A549 (cell line): Measurements from ENCODE around the gene HRK. TPM values are rescaled to one million over a fixed set of nuclear protein-coding genes. Genes with fewer than 3 reads are reported as not detected.

Source experiments
- ATAC-seq, 2 experiments: fragments of 200-7000 bp in 1 of 2; fragments of >200 bp in 1 of 2; cut with Nextera tagmentation in 1 of 2; cut with Tn5 transposase in 1 of 2; 3 replicates each; pipeline versions ENCODE4 v1.8.0 to v1.9.1; 2018 to 2020; ENCODE audit warnings: mild to moderate bottlenecking in 1 of 2, moderate library complexity in 1 of 2
- CTCF ChIA-PET: fragments of 300-600 bp; sonication (Branson Sonifier 250); formaldehyde crosslinking; extraction: SDS; loops from one replicate; lab custom pipeline; 2021; ENCODE audit warnings: antibody characterized with exemption, inconsistent platforms; lab: Yijun Ruan, JAX
- POLR2A ChIA-PET: fragments of 350-600 bp; formaldehyde crosslinking; extraction: SDS; loops from one replicate; lab custom pipeline; 2021; ENCODE audit warnings: antibody characterized with exemption, inconsistent platforms; lab: Yijun Ruan, JAX
- DNase-seq, 2 experiments: peaks; one replicate each; pipeline versions ENCODE4 v3.0.0 to v3.0.0-alpha.2; 2011 to 2016; ENCODE audit warnings: low read depth in 1 of 2, low spot score in 1 of 2
- FAIRE-seq: peaks from 2 replicates; lab custom pipeline; 2011; peaks lifted over from hg19 to GRCh38; lab: Jason Lieb, UNC
- H3K27ac ChIP-seq, 2 experiments: fragments of >200 bp; sonication (Bioruptor Twin); formaldehyde crosslinking; 3 replicates each; pipeline ENCODE4 v1.5.1; 2016 to 2017
- H3K4me1 ChIP-seq: fragments of >200 bp; sonication (Bioruptor Twin); formaldehyde crosslinking; 3 replicates; pipeline ENCODE4 v1.6.1; 2016
- H3K4me2 ChIP-seq: fragments of >200 bp; sonication (Bioruptor Twin); formaldehyde crosslinking; 3 replicates; pipeline ENCODE4 v1.6.1; 2016
- H3K4me3 ChIP-seq: fragments of >200 bp; sonication (Bioruptor Twin); formaldehyde crosslinking; 3 replicates; pipeline ENCODE4 v1.5.1; 2016
- H3K9me3 ChIP-seq: fragments of >200 bp; sonication (Bioruptor Twin); formaldehyde crosslinking; 3 replicates; pipeline ENCODE4 v1.6.1; 2016
- CBX8 ChIP-seq: fragments of 200-600 bp; sonication (generic); IDR thresholded peaks from 2 replicates; pipeline ENCODE4 v1.6.1; 2016
- CHD2 ChIP-seq: fragments of 150-350 bp; IDR thresholded peaks from 2 replicates; pipeline ENCODE4 v1.6.1; 2014; ENCODE audit warnings: low read length; ENCODE audit not compliant: partially characterized antibody
- E2F6 ChIP-seq: IDR thresholded peaks from 2 replicates; pipeline ENCODE4 v1.6.1; 2012; ENCODE audit warnings: low read depth, borderline replicate concordance
- ESRRA ChIP-seq: fragments of 150-350 bp; IDR thresholded peaks from 2 replicates; pipeline ENCODE4 v1.6.1; 2014; ENCODE audit warnings: mild to moderate bottlenecking, low read length, borderline replicate concordance
- FOSB ChIP-seq: fragments of 250-450 bp; sonication (Bioruptor Pico); IDR thresholded peaks from 2 replicates; pipeline ENCODE4 v1.5.0; 2020; ENCODE audit warnings: mild to moderate bottlenecking, moderate library complexity
- FOSL2 ChIP-seq, 2 experiments: fragments of 450-650 bp in 1 of 2; fragments of >200 bp in 1 of 2; sonication (Bioruptor Twin) in 1 of 2; formaldehyde crosslinking; IDR thresholded peaks; 2 replicates each; pipeline versions ENCODE4 v1.5.0 to v1.6.1; 2016 to 2020; ENCODE audit warnings: mild to moderate bottlenecking in 1 of 2, moderate library complexity in 1 of 2
- GATA3 ChIP-seq: IDR thresholded peaks from 2 replicates; pipeline ENCODE4 v1.6.1; 2012; ENCODE audit warnings: borderline replicate concordance
- HMGXB4 ChIP-seq: fragments of 250-450 bp; sonication (Bioruptor Pico); IDR thresholded peaks from 2 replicates; pipeline ENCODE4 v1.5.0; 2021; ENCODE audit warnings: mild to moderate bottlenecking, moderate library complexity, borderline replicate concordance
- HOXB13 ChIP-seq: fragments of 250-450 bp; sonication (Bioruptor Pico); IDR thresholded peaks from 2 replicates; pipeline ENCODE4 v1.5.0; 2020; ENCODE audit warnings: low read depth, mild to moderate bottlenecking, moderate library complexity
- HOXB5 ChIP-seq: fragments of 250-450 bp; sonication (Bioruptor Pico); IDR thresholded peaks from 2 replicates; pipeline ENCODE4 v1.5.0; 2020; ENCODE audit warnings: mild to moderate bottlenecking, moderate library complexity
- JUNB ChIP-seq: fragments of >200 bp; sonication (Bioruptor Twin); formaldehyde crosslinking; IDR thresholded peaks from 2 replicates; pipeline ENCODE4 v1.6.1; 2016
- KDM1A ChIP-seq: fragments of 200-600 bp; sonication (generic); IDR thresholded peaks from 2 replicates; pipeline ENCODE4 v1.6.1; 2016; ENCODE audit warnings: low read depth, mild to moderate bottlenecking
- POLR2AphosphoS2 ChIP-seq: conservative IDR thresholded peaks from 2 replicates; pipeline ENCODE4 v1.6.1; 2012; ENCODE audit warnings: low read length, improper control_type of control experiment, inconsistent platforms
- RARB ChIP-seq: fragments of 250-450 bp; sonication (Bioruptor Pico); IDR thresholded peaks from 2 replicates; pipeline ENCODE4 v1.8.0; 2021; ENCODE audit warnings: mild to moderate bottlenecking, moderate library complexity
- RCOR1 ChIP-seq: fragments of 150-350 bp; IDR thresholded peaks from 2 replicates; pipeline ENCODE4 v1.6.1; 2014; ENCODE audit warnings: antibody characterized with exemption, low read length, low read depth
- RFX5 ChIP-seq: fragments of 450-650 bp; IDR thresholded peaks from 2 replicates; pipeline ENCODE4 v1.7.1; 2014; ENCODE audit warnings: antibody characterized with exemption, mild to moderate bottlenecking, moderate library complexity
- RNF2 ChIP-seq: fragments of 200-600 bp; sonication (generic); IDR thresholded peaks from 2 replicates; pipeline ENCODE4 v1.6.1; 2016; ENCODE audit warnings: low read depth, mild to moderate bottlenecking, antibody characterized with exemption, moderate library complexity, borderline replicate concordance
- SMC3 ChIP-seq: fragments of >200 bp; sonication (Bioruptor Twin); formaldehyde crosslinking; IDR thresholded peaks from 3 replicates; pipeline ENCODE4 v1.6.1; 2018; ENCODE audit warnings: inconsistent platforms
- SREBF2 ChIP-seq: fragments of 450-650 bp; IDR thresholded peaks from 2 replicates; pipeline ENCODE4 v1.6.1; 2014; ENCODE audit warnings: mild to moderate bottlenecking, moderate library complexity
- TP53 ChIP-seq: fragments of 250-450 bp; sonication (Bioruptor Pico); IDR thresholded peaks from 2 replicates; pipeline ENCODE4 v1.5.0; 2021; ENCODE audit warnings: mild to moderate bottlenecking, moderate library complexity
- ZC3H11A ChIP-seq: fragments of 450-650 bp; IDR thresholded peaks from 2 replicates; pipeline ENCODE4 v1.6.1; 2014; ENCODE audit warnings: antibody characterized with exemption, mild to moderate bottlenecking
- polyA plus RNA-seq, 4 experiments: library from polyadenylated mRNA; depleted of rRNA in 3 of 4; stranded (reverse); fragments of >200 nt; fragmentation: RNase III in 1 of 4; extraction: RNeasy Plus Mini Kit Qiagen cat#74134 plus additional on column Dnase treatment in 1 of 4; gene quantifications; 2 replicates in 3 of 4; 3 replicates in 1 of 4; pipeline ENCODE4 v1.2.3, GENCODE V29; 2011 to 2017
- TF ChIP-seq, protein P1 (sequence below): fragments of >200 bp; sonication (Bioruptor Twin); formaldehyde crosslinking; IDR thresholded peaks from 3 replicates; pipeline ENCODE4 v1.5.1; 2016
- TF ChIP-seq, protein P2 (sequence below): fragments of 150-350 bp; IDR thresholded peaks from 2 replicates; pipeline ENCODE4 v1.6.1; 2014; ENCODE audit warnings: low read depth, mild to moderate bottlenecking, low read length
- TF ChIP-seq, protein P3 (sequence below): IDR thresholded peaks from 2 replicates; pipeline ENCODE4 v1.6.1; 2012

Gene HRK
- polyA plus RNA-seq, 2 of the 4 experiments (the other 2 are of a cell fraction): 0.13 to 0.34 TPM

DNA sequence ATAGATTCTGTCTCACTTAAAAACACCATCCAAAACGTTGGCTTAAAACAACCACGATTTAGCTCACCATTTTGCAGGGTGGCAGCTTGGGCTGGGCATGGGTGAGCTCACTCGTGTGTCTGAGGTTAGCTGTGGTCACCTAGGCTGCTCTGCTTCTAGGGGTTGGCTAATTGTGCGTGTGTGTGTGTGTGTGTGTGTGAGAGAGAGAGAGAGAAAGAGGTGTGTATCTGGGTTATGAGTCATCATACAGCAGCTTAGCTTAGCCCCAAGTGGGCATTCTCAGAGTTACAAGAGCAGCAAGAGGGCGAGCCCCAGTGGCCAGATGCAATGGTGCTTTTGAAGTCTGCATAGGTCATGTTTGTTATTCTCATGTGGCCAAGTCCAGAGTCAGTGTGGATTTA lies 35.5 kb upstream of the HRK start (continued):
- TF ChIP-seq HMGXB4 (CRISPR knock-in tag) (no peak), TP53 (CRISPR knock-in tag) (no peak), POLR2AphosphoS2 (no peak), SREBF2 (no peak), FOSB (CRISPR knock-in tag) (no peak), HOXB5 (no peak), ZC3H11A (no peak), CBX8 (no peak), RCOR1 (no peak), CHD2 (no peak), E2F6 (no peak), RARB (CRISPR knock-in tag) (no peak), JUNB (0 out of 2 replicates have a peak, but pooled peaks have one; percentile 34), KDM1A (no peak), GATA3 (0 out of 2 replicates have a peak, but pooled peaks have one; percentile 24), SMC3 (peak; percentile 25; the same call in 1 of the 3 replicates), HOXB13 (CRISPR knock-in tag) (no peak), RNF2 (no peak), ESRRA (no peak)
- TF ChIP-seq, protein P1, sequence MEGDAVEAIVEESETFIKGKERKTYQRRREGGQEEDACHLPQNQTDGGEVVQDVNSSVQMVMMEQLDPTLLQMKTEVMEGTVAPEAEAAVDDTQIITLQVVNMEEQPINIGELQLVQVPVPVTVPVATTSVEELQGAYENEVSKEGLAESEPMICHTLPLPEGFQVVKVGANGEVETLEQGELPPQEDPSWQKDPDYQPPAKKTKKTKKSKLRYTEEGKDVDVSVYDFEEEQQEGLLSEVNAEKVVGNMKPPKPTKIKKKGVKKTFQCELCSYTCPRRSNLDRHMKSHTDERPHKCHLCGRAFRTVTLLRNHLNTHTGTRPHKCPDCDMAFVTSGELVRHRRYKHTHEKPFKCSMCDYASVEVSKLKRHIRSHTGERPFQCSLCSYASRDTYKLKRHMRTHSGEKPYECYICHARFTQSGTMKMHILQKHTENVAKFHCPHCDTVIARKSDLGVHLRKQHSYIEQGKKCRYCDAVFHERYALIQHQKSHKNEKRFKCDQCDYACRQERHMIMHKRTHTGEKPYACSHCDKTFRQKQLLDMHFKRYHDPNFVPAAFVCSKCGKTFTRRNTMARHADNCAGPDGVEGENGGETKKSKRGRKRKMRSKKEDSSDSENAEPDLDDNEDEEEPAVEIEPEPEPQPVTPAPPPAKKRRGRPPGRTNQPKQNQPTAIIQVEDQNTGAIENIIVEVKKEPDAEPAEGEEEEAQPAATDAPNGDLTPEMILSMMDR: peak; percentile 38; the same call in 2 of the 3 replicates
- TF ChIP-seq, protein P2, sequence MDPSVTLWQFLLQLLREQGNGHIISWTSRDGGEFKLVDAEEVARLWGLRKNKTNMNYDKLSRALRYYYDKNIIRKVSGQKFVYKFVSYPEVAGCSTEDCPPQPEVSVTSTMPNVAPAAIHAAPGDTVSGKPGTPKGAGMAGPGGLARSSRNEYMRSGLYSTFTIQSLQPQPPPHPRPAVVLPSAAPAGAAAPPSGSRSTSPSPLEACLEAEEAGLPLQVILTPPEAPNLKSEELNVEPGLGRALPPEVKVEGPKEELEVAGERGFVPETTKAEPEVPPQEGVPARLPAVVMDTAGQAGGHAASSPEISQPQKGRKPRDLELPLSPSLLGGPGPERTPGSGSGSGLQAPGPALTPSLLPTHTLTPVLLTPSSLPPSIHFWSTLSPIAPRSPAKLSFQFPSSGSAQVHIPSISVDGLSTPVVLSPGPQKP: no peak
- TF ChIP-seq, protein P3, sequence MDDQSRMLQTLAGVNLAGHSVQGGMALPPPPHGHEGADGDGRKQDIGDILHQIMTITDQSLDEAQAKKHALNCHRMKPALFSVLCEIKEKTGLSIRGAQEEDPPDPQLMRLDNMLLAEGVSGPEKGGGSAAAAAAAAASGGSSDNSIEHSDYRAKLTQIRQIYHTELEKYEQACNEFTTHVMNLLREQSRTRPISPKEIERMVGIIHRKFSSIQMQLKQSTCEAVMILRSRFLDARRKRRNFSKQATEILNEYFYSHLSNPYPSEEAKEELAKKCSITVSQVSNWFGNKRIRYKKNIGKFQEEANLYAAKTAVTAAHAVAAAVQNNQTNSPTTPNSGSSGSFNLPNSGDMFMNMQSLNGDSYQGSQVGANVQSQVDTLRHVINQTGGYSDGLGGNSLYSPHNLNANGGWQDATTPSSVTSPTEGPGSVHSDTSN: no peak

DNA sequence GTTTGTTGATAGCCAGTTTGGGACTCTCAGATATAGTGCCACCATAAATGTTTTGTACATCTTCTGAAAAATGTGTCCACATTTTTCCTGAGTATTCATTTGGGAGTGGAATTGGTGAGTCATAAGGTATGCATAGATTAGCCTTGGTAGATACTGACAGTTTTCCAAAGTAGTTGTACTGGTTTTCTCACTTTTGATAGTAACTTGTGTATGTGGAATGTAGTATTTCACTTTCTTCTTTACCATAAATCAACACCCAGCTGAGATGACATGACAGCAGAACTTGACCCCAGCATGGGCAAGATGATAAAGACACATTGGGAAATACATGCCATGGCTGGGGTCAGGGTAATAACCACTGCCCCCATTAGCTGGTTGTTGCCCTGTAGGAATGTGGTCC lies 34.9 kb upstream of the HRK start:
- Histone ChIP-seq H3K9me3 (no peaks in the 10 kb centered on the region), H3K4me1 (peaks cover 39% of the 10 kb centered on the region), H3K4me2 (peak overlapping the region; percentile 48), H3K27ac (peak overlapping the region in 1 of 2 experiments; percentile 20; a peak in 2 of 6 replicates), H3K4me3 (no peak overlapping the region)
- FAIRE-seq (no peak), DNase-seq (no peak), ATAC-seq (no peak; a peak in 1 of 6 replicates)
- ChIA-PET CTCF (interaction anchor here (1.5 to 1.7 kb wide), 2 partner anchors 34 to 46 kb away, joined by 3 to 5 read pairs; no protein-coding TSS in a partner anchor), POLR2A (no interaction called here)
- TF ChIP-seq FOSL2 (IDR thresholded peaks at IDR 0.05) (no peak), FOSL2 (CRISPR knock-in tag; IDR thresholded peaks at IDR 0.05) (peak; percentile 57; the same call in 1 of the 2 replicates), RFX5 (no peak), SMC3 (no peak), SREBF2 (no peak), HOXB5 (no peak)
